GM23248 (cell line): ENCODE measurements around the gene KIAA1549.

Experiments
- EZH2 ChIP-seq: fragments of 200-600 bp; sonication (generic); IDR thresholded peaks from 2 replicates; pipeline ENCODE4 v1.6.1; 2018; ENCODE audit warnings: antibody characterized with exemption, mild to moderate bottlenecking; ENCODE audit not compliant: insufficient read depth, poor library complexity, severe bottlenecking
- EZH2phosphoT487 ChIP-seq: fragments of 200-600 bp; sonication (generic); IDR thresholded peaks from 2 replicates; pipeline ENCODE4 v1.6.1; 2018; ENCODE audit warnings: antibody characterized with exemption, moderate library complexity, mild to moderate bottlenecking, low read depth; ENCODE audit not compliant: insufficient read depth

DNA sequence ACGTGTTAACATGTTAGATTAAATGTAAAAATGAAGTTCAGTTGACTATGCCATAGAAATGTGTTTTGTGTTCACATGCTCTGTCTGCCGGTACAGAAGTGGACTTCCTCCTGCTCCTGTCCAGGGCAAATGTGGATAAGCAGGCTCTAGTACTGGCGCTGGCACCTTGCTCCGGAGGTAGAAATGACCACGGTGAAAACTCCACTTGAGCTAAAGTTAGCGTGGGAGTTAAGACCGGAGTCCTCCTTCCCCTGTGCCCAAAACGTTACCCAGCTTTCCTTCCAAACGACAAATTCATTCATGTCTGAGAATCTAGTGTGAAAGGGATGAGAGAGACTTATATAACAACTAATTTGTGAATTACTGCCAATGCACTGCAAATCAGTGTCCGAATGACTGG is 148.2 kb downstream of the KIAA1549 start:
- TF ChIP-seq EZH2, result no peak
- TF ChIP-seq EZH2phosphoT487, result no peak
